HG02943 (cell line): Measurements from ENCODE around the gene SLC25A1.

Source experiments
- ATAC-seq: cut with Tn5 transposase; IDR thresholded peaks from one replicate; pipeline ENCODE4 v1.9.1; 2021; ENCODE audit warnings: mild to moderate bottlenecking, low read depth, moderate library complexity; ENCODE audit not compliant: unreplicated experiment

Gene SLC25A1

DNA sequence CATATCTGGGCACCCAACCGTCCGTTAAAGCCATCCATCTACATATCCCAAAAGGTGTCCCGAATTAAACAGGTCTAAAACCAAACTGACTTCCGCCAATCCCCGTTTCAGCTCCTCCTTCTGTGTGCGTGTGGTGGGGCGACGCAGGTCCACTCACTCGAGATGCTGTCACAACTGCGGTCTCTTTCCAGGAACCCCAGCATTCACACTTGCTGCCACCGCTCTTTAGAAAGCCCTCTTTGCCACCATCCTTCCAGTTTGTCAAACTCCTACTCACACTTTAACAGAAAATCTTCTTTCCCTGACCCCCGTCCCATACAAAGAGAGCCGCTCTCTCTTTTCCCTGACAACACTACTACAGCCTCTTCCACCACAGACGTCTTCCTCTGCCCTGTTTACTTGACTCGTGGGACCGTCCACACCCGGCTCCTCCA, 34.6 kb downstream of the SLC25A1 start:
- ATAC-seq = peak; percentile 13

- no peak for ATAC-seq
These were observed 35.3 kb downstream of the SLC25A1 start for GRCh38 chr22:19143212-19143611.

- no peak for ATAC-seq
These were observed 36.1 kb downstream of the SLC25A1 start for GRCh38 chr22:19142394-19142793.

GRCh38 chr22:19139974-19140373, 38.6 kb downstream of the SLC25A1 start:
- no peak for ATAC-seq

- no peak for ATAC-seq
These were observed 39.6 kb downstream of the SLC25A1 start for GRCh38 chr22:19139001-19139356.

DNA sequence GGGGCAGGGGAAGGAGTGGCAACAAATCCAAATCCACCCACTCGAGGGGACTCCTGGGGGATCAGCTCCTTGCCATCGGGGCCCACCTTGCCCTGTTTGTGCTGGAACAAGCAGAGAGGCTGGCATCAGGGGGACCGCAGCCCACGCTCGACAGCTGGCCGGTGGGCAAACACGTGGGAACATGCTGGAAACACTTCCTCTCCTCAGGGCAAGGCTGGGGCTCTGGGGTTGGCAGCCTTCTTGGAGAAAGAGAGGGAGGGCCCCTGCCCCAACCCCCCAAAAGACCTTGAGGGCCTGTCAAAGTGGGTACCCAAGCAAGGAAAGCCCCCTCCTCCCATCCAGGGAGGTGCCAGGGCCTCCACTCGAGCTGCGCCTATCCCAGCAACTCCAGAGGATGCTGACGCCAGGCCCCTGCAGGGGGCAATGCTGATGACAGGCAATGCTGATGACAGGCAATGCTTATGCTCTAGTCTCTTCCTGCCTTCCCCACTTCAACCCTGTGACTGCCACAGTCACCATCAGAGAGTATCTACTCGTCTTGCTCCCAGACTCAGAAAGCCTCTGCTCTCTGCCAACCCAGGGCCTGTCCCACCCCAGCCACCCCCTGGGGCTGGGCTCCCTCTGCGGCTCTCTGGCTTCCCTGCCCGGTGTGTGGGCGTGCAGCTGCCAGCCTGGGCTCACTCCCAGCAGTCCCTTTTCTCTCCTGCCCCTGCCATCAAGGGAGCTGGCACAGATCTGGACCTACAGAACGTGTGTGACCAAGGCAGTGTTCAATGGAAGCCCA, 40.1 kb downstream of the SLC25A1 start:
- no peak for ATAC-seq

GRCh38 chr22:19137384-19138216, 40.9 kb downstream of the SLC25A1 start:
- no peak for ATAC-seq

GRCh38 chr22:19136915-19137314, 41.6 kb downstream of the SLC25A1 start:
- ATAC-seq = no peak

DNA sequence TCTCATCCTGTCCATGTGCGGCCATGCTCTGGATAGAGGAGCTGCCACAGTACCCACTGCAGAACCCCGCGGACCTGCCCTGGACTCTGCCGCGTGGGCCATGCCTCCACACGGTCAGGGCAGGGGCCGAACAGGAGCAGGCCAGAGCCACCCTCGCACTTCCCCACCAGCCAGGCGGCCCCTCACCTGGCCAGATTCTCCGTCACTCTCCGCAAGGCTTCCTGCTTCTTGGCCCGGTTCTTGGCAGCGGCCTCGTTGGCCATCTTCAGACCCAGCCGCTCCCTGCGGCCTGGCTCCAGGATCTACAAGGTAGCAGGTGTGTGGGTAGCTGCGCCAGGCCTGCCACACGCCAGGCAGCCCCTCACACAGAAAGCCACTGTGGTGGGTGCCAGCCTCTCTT, 43.7 kb downstream of the SLC25A1 start:
- ATAC-seq = no peak

- ATAC-seq = no peak
These were observed 44.2 kb downstream of the SLC25A1 start for GRCh38 chr22:19134176-19134831.

GRCh38 chr22:19133561-19133960, 45.0 kb downstream of the SLC25A1 start:
- ATAC-seq = no peak

DNA sequence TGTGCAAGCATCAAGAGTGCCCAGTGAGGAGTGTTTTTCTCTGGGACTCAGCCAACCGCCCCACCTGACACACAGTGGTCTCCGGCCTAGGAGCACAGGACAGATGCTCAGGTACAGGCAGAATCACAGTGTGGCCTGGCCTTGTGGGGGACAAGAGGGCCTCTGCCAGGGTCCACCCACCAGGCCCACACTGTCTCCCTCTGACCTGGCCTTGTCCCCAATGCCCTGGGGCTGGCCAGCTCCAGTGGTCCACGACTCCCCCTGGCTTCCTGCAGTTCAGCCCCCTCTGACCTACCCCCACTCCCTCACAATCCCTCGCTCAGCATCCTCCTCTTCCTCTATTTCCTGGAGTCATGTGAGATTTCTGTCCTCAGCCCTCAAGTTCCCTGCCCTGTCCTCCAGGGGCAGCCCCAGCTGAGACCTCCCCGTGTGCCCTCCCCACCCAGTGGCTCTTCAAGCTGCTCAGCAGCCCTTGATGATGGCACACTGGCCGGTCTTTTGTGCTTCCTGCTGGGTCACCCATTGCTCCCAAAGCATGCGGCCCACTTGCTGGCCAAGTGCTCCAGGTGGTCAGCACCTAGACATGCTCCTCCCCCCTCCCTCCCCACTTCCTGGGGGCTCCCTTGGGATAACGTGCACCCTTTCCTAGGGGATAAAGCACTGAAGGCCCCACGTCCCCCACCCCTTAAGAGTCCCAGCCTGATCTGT, 45.7 kb downstream of the SLC25A1 start:
- ATAC-seq = no peak

GRCh38 chr22:19132153-19132552, 46.4 kb downstream of the SLC25A1 start:
- ATAC-seq = no peak

DNA sequence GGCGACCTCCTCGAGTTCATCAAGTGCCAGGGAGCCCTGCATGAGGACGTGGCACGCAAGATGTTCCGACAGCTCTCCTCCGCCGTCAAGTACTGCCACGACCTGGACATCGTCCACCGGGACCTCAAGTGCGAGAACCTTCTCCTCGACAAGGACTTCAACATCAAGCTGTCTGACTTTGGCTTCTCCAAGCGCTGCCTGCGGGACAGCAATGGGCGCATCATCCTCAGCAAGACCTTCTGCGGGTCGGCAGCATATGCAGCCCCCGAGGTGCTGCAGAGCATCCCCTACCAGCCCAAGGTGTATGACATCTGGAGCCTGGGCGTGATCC, 46.9 kb downstream of the SLC25A1 start:
- ATAC-seq = no peak

GRCh38 chr22:19130959-19131684, 47.4 kb downstream of the SLC25A1 start, which contains the start of gene TSSK2:
Gene TSSK2, plus strand, starts transcription at chr22:19131308. Its CDS starts 92 bp downstream, at chr22:19131400.
- no peak for ATAC-seq

GRCh38 chr22:19129871-19130270, 48.7 kb downstream of the SLC25A1 start:
- no peak for ATAC-seq

DNA sequence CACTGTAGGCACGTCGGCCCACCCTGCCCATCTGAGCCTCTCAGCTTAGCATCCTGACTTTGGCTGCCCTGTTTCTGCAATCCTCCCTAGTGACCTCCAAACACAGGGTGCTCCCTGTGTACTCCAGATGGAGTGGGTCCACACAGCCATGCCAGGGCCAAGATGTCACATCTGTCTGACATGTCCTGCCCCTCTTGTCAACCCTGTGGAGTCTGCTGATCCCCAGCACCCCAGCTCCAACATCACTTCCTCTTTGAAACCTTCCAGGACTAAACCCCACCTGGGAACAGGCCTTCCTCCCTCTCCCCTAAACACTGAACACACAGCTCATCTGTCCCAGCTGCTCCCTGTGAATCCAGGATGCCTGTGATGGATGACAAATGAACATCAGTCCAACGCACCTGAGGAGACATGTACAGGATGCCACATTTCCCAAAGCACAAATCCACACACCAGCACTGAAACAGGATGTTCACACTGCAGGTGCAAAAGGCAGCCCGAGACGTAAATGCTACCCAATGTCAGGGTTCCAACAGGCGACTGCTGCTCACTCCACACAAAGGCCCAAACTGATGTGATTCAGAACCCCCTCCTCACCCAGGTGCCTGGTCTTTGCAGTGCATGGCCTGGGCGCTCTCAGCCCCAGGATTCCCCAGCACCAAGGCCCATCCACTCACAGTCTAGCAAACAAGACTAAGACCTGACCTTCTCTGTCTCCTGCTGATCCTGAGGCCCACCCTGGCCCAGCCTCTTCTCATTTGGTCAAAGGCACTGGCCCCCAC, 49.4 kb downstream of the SLC25A1 start:
- no peak for ATAC-seq

GRCh38 chr22:19128009-19128401, 50.5 kb downstream of the SLC25A1 start:
- ATAC-seq = no peak

DNA sequence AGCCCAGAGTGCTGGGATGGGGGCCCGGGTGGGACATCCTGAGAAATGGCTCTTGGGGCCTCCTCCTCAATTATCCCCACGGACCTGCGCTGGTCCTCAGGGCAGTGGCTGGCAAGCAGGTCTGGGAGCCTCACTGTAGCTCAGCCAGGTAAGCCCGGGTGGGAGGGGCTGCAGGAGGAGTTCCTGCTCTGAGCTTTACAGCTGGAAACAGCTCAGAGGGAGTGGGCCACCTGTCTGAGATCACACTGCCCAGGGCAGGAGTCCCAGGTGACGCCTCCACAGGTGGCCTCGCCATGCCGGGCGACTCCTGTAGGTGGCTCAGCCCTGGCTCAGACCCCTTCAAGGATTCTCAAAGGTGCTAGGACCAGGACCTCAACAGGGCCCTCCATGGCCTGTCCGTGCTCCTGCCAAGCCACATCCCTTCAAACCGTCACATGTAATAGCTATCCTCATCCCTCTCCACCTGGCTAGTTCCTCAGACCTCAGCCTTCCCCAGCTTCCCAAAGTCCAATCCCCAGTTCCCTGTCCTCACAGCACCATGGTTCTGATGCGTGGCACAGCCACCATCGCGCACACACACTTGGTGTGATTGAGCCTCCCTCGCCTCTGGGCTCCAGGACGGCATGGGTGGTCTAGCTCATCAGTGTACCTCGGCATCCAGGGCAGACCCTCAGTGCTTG, 51.1 kb downstream of the SLC25A1 start:
- no peak for ATAC-seq
